Fibroblast of skin of scalp (primary cell): ENCODE results near the gene THSD4.

Source experiments
- DNase-seq: peaks from one replicate; pipeline ENCODE4 v3.0.0-alpha.2; 2013

The THSD4 gene

DNA sequence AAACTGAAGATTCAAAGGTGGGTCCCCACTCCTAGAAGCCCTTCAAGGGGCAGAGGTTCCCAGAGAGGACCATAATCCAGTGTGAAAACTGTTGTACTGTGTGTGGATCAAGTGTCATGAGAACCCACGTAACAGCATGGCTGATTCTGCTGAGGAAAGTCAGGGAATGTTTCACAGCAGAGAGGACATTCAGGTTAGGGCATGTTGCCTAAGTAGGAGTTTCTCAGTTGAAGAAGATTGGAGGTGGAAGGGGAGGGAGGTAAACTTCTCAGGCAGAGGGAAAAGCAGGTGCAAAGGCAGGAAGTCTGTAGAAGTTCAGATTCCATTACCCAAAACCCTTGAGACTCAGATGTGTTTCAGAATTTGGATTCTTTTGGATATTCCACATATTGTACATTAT, 448.9 kb downstream of the THSD4 start:
- no peak for DNase-seq

DNA sequence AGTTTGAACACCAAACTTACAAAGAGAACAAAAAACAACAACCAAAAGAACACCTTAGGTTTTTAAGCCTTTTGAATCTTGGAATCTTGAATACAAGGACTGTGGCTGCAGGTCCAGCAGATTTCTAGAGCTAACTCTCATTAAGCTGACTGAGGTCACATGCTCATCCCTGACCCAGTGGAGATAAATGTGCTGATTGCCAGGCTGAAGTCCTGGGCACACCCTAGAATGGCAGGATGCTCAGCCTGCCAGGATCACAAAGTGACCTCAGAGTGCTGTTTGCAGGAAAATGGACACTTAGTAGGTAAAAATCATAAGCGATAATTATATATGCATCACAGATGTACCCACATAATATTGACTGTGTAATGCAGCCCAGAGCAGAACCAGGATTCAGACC, 449.7 kb downstream of the THSD4 start:
- DNase-seq: no peak

DNA sequence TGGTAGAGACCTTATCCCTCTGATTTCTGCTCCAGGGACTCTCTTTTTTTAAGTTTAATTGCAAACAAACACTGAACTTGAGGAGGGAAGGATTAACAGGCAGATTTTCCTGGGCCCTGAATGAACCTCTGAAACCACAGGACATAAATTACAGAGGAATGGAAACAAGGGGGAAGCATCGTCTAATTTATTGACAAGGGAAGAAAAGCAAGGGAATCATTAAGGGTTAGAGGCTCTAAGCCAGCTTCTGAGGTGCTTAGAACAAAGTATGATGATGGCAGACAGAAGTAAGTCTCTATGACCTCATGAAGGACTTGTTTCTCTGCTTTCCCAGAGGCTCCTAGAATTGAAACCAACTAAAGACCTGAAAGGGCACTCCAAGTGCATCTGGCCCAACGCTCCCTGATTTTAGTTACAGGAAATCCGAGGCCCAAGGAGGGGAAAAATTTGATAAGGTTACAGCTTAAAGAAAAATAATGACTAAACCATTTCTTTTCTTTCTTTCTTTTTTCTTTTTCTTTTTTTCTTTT, 450.4 kb downstream of the THSD4 start:
- DNase-seq: no peak

DNA sequence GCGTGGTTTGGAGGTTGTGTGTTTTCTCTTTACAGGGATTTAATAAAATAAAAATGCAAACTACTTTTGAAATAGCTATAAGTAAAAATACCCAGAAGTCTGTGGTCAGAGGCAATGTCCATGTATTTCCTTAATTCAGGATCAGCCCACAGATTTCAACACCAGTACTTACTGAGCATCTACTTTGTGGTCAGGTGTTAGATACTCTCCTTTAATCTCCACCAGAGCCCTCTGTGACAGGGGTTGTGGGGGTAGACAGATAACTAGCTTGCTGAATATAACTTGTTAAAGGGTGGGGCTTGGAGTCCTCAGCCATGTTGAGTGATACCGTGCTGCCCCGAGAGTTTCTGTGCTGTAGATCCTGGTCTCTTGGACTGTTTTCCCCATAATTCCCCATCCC, 451.0 kb downstream of the THSD4 start:
- no peak for DNase-seq

DNA sequence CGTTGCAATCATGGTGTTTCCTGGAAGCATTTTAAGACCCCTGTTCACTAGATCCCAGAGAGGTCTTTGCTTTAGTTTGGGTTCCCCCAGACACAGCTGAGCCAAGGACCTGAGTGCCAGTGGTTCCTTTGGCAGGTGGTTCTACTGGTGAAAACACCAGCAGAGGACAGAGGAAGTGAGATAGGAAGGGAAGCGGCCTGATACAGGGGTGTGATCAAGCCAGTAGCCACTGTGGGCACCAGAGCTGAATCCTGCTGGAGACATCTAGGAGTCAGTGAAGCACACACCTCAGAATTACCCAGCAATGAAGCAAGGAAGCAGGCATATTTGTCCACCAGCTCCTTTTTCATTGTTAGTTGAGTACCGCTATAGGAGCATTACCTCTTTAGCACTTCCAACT, 451.9 kb downstream of the THSD4 start:
- no peak for DNase-seq

DNA sequence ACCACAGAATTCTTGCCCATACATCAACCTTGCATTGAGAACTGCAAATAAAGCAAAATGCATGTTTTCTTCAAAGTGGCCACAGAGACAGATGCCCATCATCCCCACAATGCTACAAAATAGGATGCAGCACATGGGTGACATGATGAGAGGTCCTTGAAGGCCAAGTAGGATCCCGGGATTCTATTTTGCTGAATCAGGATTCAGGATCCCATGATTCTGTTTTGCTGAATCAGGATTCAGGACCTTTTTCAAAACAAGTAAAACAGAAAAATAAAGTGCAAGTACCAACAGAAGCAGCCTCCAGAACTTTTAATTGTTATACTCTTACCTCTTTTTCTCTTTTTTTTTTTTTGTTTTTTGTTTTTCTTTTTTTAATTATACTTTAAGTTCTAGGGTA, 453.0 kb downstream of the THSD4 start:
- no peak for DNase-seq

DNA sequence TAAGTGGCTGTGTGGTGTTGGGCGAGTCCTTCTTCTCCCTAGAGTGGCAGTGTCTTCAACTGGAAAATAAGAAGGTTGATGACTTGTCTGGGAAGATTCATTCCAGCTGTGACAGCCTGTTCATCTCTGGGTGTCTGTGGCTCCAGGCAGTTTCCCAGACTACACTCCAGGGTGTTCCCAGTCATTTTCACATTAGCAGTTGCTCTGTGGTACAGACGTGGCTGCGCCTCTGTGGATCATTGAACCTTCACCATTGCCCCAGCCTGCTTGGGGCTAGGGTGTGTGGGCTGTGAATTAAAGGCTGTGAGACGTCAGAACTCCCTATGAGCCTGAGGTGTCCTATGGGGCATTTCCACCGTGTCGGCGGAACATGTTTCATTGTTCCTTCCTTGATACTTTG, 455.5 kb downstream of the THSD4 start:
- DNase-seq: no peak

DNA sequence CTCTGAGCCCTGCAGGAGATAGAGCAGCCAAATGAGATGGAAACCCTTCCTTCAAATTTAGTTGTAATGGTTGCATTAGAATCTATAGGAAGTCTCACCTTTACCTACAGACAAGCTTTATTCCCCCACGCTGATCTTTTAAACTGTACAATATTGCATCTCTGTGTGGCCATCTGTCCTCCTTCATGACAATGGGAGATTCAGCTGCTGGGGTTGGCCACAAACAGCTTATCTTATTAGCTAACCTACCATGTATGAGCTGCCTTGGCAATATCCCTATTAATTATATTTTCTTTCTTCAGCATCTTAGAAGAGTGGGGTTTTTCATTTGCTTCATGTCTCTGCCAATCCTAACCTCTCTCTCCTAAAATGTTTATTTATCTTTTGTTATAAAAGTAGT, 456.4 kb downstream of the THSD4 start:
- DNase-seq: no peak

DNA sequence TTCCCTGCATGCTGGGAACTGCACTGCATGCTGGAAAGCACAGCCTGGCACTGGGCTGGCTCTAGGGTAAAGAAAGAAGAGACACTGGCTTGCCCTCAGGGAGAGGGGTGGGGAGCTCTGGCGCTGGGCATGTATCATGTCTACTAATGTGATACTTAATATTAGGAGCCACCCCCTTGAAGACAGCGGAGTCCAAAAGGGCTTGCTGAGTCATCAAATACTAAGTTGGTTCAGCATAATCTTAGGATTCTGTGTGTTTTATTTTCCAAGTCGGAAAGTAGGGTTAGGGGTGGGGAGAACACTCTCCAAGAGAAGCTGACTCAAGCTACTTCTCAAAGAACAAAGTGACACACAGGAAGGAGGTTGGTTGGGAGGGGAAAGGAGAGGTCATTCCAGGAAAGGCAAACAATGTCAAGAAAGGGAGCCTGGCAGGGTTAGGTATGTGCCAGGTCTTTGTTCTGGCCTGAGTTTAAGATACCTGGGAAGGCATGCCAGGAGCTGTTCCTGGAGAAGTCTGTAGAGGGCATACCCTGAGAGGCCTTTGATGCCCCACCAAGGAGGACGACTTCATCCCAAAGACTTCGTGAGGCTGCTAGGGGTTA, 457.3 kb downstream of the THSD4 start:
- no peak for DNase-seq

DNA sequence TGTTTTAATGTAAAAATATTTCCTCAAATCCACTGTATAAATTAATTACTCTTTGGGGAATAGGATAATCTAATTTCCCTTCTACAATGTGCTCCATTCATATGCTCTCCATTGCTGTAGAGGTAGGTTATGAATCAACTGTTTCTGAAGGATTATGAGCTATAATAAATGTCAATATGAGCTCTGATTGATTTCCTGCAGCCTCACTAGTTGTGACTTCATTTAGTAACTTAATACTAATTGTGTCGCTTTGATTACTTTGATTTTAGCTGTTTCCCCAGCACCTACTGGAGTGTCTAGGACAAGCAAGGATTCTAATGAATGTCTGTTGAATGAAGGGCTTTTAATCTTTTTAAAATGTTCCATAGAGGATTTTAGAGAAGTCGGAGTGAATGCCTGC, 458.3 kb downstream of the THSD4 start:
- DNase-seq: no peak

DNA sequence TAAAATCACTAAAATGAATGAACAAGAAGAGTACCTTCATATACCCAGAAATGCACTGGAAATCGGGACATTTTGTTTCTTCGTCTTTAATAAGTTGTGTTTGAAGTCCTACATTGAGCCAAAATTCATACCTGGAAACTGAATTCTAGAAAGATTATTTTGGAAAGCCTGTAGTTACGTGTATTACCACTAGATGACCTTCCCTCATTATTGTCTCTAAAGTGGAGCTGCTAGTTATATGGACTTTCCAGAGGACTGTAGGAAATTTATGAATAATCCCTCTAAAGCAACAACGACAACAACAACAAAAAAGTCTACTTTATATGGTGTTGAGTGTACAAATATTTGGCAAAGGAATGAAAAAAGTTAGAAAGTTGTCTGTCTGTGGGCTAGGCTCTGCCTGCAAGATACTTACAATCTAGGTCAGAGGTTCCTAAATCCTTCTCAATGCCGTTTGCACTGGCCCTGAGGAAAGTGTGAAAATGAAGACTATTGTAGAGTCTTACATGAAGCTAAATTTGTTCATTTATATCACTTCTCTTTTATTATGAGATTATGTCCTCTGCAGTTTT, 460.3 kb downstream of the THSD4 start:
- DNase-seq: no peak

DNA sequence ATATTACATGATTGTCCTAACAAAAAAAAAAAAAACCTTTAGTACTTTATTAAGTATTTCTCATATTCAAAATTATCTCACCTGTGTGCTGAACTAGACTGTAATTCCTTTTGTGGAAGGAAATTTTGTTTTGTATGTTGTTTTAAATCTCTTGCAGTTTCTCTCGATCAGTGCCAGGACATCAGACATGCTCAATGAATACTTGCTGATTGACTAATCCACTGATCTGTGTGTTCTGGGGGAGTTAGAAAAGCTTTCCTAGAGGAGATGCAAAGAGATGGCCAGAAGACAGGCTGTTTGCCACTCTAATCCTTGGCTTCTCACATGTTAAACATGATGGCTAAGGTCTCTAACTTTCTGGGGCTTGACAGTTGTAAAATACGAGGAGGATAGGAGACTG, 461.8 kb downstream of the THSD4 start:
- DNase-seq: no peak

DNA sequence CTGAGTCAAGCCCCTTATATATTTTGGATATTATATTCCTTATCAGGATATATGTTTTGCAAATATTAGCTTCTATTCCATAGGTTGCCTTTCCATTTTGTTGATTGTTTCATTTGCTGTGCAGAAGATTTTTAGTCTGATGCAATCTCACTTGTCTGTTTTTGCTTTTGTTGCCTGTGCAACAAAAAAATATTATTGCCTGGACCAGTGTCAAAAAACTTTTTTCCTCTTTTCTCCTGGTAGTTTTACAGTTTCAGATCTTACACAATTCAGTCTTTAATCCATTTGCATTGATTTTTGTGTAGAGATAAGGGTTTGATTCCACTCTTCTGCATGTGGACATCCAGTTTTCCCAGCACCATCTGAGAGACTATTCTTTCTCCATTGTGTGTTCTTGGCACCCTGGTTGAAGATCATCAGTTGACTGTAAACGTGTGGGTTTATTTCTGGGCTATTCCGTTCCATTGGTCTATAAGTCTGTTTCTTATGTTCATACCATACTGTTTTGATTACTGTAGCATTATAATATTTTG, 466.2 kb downstream of the THSD4 start:
- DNase-seq: no peak

DNA sequence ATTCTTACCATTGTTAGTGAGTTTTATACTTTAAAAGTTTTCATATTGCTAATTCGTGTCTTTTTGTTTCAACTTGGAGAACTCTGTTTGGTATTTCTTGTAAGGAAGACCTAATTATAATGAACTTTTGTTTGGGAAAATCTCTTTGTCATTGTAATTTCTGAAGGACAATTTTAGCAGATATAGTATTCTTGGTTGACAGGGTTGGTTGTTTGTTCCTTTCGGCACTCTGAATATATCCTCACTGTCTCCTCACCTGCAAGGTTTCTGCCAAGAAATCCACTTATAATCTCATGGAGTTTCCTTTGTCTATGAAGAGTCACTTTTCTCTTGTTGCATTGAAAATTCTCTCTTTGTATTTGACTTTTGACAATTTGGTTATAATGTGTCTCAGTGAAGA, 469.9 kb downstream of the THSD4 start:
- no peak for DNase-seq

DNA sequence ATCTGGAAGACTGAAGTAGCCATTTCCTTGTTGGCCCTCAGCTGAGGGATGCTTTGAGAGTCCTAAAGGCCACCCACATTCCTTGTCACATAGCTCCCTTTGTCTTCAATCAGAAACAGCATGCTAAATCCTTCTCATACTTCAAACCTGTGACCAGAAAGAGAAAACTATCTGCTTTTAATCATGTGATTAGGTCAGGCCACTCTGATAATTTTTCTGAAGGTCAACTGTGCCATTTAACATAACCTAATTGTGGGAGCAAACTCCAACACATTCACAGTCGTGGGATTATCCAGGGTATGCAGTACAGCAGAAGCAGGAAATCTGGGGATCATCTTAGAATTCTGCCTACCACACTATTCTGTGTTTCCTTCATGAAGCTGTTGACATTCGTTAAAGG, 471.2 kb downstream of the THSD4 start:
- DNase-seq: no peak

DNA sequence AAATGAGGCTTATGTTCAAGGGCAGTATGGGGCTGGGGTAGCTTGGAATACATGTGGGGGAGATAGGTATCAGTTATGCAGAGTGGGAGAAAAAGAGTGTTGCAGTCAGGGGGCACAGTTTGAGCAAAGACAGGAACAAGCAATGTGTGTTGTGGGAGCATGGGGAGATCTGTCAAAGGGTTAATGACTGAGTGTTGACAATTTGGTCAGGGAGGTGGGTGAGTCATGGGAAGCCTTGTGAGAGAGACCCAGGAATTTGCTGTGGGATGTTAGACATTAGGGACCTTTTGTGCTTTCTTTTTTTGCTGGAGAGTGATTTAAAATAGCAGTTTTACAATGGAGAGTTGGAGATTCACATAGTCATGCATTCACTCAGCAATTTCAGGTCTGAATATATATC, 473.5 kb downstream of the THSD4 start:
- peak; percentile 81 for DNase-seq

DNA sequence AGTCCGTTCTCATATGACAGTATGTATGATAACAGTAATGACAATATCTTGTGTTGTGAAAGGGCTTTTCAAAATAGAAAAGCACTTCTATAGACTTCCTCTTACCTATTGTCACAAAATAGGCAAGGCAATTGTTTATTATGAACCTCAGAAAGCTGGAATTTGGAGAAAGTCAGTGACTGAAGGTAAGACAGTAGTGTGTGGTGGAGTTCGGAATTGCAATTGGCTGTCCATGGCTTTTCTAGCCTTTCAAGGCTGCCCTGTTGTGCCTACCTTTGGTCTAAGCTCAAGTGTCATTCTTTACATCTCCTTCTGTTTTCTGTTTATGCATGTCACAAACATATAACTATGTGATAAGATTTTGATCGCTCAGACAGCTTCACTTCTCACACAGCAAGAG, 475.8 kb downstream of the THSD4 start:
- DNase-seq: no peak

DNA sequence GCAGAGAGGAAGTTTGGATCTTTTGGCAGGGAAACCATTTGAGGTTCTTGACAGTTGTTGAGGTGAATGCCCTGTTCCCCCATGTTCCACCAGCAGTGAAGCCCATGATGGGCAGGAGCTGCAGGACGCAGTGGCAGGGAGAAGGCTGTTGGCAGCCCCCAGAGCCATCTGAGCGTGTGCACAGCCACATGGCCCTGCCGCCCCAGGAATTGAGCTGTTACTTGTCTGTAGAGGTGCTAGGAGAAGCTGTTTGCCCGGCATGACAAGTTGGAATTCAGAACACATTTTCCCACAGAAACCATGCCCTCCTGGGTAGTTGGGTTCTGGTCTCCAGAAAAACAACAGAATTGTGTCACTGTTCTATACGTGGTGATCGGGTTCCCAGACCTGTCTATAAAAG, 476.9 kb downstream of the THSD4 start:
- DNase-seq: no peak

DNA sequence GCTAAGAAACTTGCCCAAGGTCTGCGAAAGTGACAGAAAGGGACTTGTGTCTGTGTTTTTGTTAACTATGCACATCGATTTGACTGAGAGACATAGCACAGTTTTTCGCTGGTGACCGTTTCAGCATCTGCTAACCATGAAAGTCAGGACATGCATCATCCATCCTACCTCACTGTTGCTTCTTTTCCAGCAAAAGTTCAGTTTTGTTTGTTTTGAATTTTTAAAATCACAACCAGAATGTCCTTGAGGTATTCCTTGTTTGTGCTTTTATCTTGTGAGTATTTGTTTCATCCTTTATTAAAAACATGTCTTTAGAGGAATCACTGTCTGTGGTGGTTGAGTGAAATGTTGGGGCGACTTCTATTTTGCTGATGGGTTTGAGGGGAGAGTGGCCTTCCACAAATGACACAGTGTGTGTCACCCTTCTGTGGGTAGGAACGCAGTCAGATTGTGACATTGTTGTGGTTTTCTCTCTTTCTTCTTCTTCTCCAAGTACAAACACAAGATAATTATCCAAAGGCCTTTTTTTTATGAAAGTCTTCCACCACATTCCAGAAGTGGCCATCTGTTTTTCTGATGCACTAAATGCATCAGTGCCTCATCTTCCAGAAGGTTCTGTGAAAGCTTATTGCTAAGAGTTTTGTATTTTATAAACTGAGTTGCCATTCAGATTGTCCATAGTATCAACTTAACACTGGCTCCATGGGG, 480.7 kb downstream of the THSD4 start:
- DNase-seq: no peak

DNA sequence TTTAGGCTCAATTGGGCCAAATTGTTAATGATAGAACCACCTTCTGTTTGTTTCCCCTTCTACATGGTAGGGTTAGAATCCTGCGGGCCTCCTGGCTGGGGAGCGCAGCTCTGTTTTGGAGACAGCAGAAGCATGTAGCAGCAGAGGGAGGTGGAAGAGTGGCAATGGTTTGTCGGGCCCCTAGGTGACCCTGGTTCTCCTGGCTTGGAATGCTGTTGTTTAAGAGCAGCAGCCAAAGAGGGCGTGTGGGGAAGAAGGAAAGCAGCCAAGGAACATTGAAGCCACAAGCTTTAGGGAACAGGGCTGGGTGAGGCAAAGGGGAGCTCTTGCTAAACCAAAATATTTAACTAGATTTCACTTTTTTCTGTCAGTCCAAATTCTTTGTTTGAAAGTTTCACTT, 481.4 kb downstream of the THSD4 start:
- DNase-seq: no peak

DNA sequence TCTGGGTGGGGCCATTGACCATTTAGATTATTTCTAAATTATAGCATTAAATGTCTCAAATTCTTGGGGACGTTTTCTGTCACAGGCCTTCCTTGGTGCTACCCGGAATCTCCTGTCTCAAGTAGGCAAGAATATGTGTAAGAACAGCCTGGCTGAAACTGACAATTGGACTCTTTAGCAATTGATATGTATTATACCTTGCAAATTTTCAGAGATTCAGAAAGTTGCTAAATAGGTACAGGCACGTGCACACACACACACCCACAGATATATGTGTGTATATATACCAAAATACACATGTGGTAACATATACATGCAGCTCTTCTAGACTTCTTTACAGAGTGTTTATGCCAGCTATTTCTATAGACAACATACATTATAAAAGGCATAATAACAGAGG, 481.9 kb downstream of the THSD4 start:
- DNase-seq: no peak

DNA sequence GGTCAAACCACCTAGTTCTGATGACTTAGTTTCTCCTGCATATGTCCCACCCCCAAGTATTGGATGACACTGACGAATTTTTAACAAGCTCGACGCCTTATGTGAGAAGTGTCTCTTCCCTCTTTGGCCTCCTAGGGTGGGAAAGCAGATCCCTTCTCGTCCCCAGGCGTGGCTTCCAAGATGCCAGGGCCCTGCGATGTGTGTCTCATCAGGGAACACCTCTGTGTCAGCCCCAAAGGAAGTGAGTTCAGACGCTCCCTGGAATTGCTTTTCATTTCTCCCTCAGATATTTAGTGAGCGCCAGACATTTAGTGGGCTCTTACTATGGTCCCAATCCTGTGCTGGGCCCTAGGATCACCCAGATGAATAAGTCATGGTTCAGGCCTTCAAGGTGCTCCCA, 482.4 kb downstream of the THSD4 start:
- no peak for DNase-seq

DNA sequence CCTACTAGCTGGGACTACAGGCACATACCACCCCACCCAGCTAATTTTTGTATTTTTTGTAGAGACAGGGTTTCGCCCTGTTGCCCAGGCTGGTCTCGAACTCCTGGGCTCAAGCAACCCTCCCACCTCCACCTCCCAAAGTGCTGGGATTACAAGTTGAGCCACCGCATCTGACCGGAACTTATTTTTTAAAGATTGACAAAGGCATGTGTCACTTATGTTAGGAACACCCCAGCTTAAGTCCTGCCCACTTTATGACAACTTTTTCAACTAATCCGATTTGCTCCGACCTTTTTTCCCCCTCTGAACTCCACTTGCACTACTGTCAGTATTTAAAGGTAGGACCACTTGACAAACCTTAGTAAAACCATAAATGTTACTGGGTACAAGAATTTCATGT, 483.5 kb downstream of the THSD4 start:
- DNase-seq: no peak
